ENCODE results near the gene THAP4.

Gene THAP4

GRCh38 chr2:241563031-241563507 is 73.9 kb downstream of the THAP4 start:
- H3K27me3 ChIP-seq (ENCODE audit: insufficient read depth, poor library complexity, severe bottlenecking) = peaks cover 13% of the 10 kb centered on the region
- no peak for TF ChIP-seq POLR2AphosphoS5 (IDR thresholded peaks at IDR 0.05; ENCODE audit: low read depth)
- TF ChIP-seq REST (IDR thresholded peaks at IDR 0.05; ENCODE audit: insufficient replicate concordance, low read depth) = no peak
- no peak for TF ChIP-seq SPI1 (IDR thresholded peaks at IDR 0.05; ENCODE audit: borderline replicate concordance, low read depth)
- TF ChIP-seq GABPA (IDR thresholded peaks at IDR 0.05; ENCODE audit: low read depth) = no peak
- TF ChIP-seq CTCF (IDR thresholded peaks at IDR 0.05; ENCODE audit: insufficient read depth, low read length) = no peak
- no peak overlapping the region for H3K27ac ChIP-seq (replicated peaks)
- H3K4me3 ChIP-seq (replicated peaks; ENCODE audit: insufficient read depth, low read length) = no peak overlapping the region
- no peak for DNase-seq (ENCODE audit: low read depth in 1 of 2, low spot score in 1 of 2)

GRCh38 chr2:241562269-241562891 is 74.6 kb downstream of the THAP4 start:
- H3K27ac ChIP-seq (replicated peaks) = no peak overlapping the region
- no peak overlapping the region for H3K4me3 ChIP-seq (replicated peaks; ENCODE audit: insufficient read depth, low read length)

More at GRCh38 chr2:241562269-241562891, 74.6 kb downstream of the THAP4 start:
- TF ChIP-seq GABPA (IDR thresholded peaks at IDR 0.05; ENCODE audit: low read depth) (no peak), REST (IDR thresholded peaks at IDR 0.05; ENCODE audit: insufficient replicate concordance, low read depth) (no peak), CTCF (IDR thresholded peaks at IDR 0.05; ENCODE audit: insufficient read depth, low read length) (no peak), POLR2AphosphoS5 (IDR thresholded peaks at IDR 0.05; ENCODE audit: low read depth) (no peak), SPI1 (IDR thresholded peaks at IDR 0.05; ENCODE audit: borderline replicate concordance, low read depth) (no peak)
- DNase-seq (ENCODE audit: low read depth in 1 of 2, low spot score in 1 of 2) = no peak
- H3K27me3 ChIP-seq (ENCODE audit: insufficient read depth, poor library complexity, severe bottlenecking) = peaks cover 20% of the 10 kb centered on the region
